Measurements from ENCODE around the gene PADI1.
A peak's percentile ranks its signal among the peaks of the same experiment; 100 is the strongest.

PADI1 gene

GRCh38 chr1:17273096-17273495 is 68.2 kb downstream of the PADI1 start:
- DNase-seq (ENCODE audit: low read depth, low spot score), result no peak

- DNase-seq (ENCODE audit: low read depth, low spot score), result peak; percentile 83
These were observed 69.5 kb downstream of the PADI1 start for GRCh38 chr1:17274186-17275170.

GRCh38 chr1:17276568-17276967 is 71.6 kb downstream of the PADI1 start:
- DNase-seq (ENCODE audit: low read depth, low spot score), result no peak

- no peak for DNase-seq (ENCODE audit: low read depth, low spot score)
These were observed 72.7 kb downstream of the PADI1 start for GRCh38 chr1:17277511-17278159.

- peak; percentile 18 for DNase-seq (ENCODE audit: low read depth, low spot score)
These were observed 74.3 kb downstream of the PADI1 start for GRCh38 chr1:17278996-17279830.

GRCh38 chr1:17280436-17280835 is 75.5 kb downstream of the PADI1 start:
- DNase-seq (ENCODE audit: low read depth, low spot score), result no peak

GRCh38 chr1:17280894-17281293 is 76.0 kb downstream of the PADI1 start:
- DNase-seq (ENCODE audit: low read depth, low spot score), result no peak

GRCh38 chr1:17281775-17282181 is 76.8 kb downstream of the PADI1 start:
- DNase-seq (ENCODE audit: low read depth, low spot score), result no peak

GRCh38 chr1:17282836-17283235 is 77.9 kb downstream of the PADI1 start:
- DNase-seq (ENCODE audit: low read depth, low spot score), result no peak

- no peak for DNase-seq (ENCODE audit: low read depth, low spot score)
These were observed 81.7 kb downstream of the PADI1 start for GRCh38 chr1:17286646-17287045.

- DNase-seq (ENCODE audit: low read depth, low spot score), result peak; percentile 21
These were observed 82.3 kb downstream of the PADI1 start for GRCh38 chr1:17287130-17287776.

GRCh38 chr1:17289721-17290120 is 84.8 kb downstream of the PADI1 start:
- no peak for DNase-seq (ENCODE audit: low read depth, low spot score)

GRCh38 chr1:17290553-17290952 is 85.6 kb downstream of the PADI1 start:
- no peak for DNase-seq (ENCODE audit: low read depth, low spot score)

- DNase-seq (ENCODE audit: low read depth, low spot score), result no peak
These were observed 87.6 kb downstream of the PADI1 start for GRCh38 chr1:17292299-17293160.

- no peak for DNase-seq (ENCODE audit: low read depth, low spot score)
These were observed 88.9 kb downstream of the PADI1 start for GRCh38 chr1:17293681-17294425.

- no peak for DNase-seq (ENCODE audit: low read depth, low spot score)
These were observed 90.4 kb downstream of the PADI1 start for GRCh38 chr1:17295292-17295691.
